Astrocyte of the cerebellum (primary cell): ENCODE data around the gene LYPD3.

ENCODE experiments used
- DNase-seq: peaks from one replicate; pipeline ENCODE4 v3.0.0-alpha.2; 2011; ENCODE audit warnings: low read depth
- H3K4me3 ChIP-seq: 2 replicates; pipeline ENCODE4 v1.5.1; 2011; ENCODE audit warnings: mild to moderate bottlenecking, low read depth, low read length, moderate library complexity
- CTCF ChIP-seq: IDR thresholded peaks from 2 replicates; pipeline ENCODE4 v1.5.1; 2012; ENCODE audit warnings: low read length, low read depth, moderate library complexity, mild to moderate bottlenecking; ENCODE audit errors: missing control alignments
- in situ Hi-C: cut with HindIII; loops from 2 replicates; pipeline ENCODE4 v1.10.0; 2017; ENCODE audit warnings: low sequenced_read_pairs

LYPD3 gene

GRCh38 chr19:43422000-43422688 lies 43.3 kb downstream of the LYPD3 start:
- in situ Hi-C loops, result no loop called here
- no peak overlapping the region for H3K4me3 ChIP-seq
- no peak for DNase-seq
- no peak for TF ChIP-seq CTCF

DNA sequence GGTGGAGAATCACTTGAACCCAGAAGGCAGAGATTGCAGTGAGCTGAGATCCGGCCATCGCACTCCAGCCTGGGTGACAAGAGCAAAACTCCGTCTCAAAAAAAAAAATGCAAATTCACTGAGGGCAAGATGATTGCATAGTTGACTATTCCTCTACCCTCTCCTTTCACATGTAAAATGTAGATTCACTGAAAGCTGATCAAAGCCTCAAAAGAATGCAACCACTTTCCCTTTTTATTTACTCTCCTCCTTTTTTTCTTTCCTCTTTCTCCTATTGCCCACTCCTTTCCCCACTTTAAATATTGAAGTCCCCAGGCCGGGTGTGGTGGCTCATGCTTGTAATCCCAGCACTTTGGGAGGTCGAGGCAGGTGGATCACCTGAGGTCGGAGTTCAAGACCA lies 44.5 kb downstream of the LYPD3 start:
- TF ChIP-seq CTCF, result no peak
- no peak overlapping the region for H3K4me3 ChIP-seq
- DNase-seq, result no peak
- in situ Hi-C loops, result no loop called here

- no peak overlapping the region for H3K4me3 ChIP-seq
- no peak for DNase-seq
- in situ Hi-C loops, result no loop called here
- no peak for TF ChIP-seq CTCF
These were observed 48.3 kb downstream of the LYPD3 start for GRCh38 chr19:43416951-43417623.

DNA sequence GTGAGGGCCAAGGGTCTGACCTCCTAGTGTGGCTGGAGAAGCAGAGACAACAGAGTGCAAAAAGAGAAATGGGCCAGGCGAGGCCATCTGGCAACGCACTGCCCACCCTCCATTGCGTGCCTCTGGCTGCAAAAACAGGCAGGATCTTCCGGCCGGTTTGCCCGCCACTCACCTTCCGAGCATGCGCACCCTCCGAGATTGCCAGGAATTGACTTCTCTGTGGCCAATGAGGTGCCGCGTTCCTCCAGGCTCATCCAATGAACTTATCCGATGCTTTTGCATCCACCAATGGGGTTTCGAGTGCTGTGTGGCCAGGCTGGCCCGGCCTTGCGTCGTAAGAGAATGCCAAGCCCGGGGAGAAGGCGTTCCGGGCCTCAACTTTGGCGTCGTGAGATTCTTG lies 50.9 kb downstream of the LYPD3 start, which contains the start of gene TEX101:
TEX101 (plus strand) TSS at position 337 of the 400 bp plus-strand sequence. CDS start 1,030 bp downstream, outside the sequence.
- H3K4me3 ChIP-seq, result no peak within 1 kb of the TSS
- in situ Hi-C loops, result no loop called here
- no peak for TF ChIP-seq CTCF
- no peak for DNase-seq

DNA sequence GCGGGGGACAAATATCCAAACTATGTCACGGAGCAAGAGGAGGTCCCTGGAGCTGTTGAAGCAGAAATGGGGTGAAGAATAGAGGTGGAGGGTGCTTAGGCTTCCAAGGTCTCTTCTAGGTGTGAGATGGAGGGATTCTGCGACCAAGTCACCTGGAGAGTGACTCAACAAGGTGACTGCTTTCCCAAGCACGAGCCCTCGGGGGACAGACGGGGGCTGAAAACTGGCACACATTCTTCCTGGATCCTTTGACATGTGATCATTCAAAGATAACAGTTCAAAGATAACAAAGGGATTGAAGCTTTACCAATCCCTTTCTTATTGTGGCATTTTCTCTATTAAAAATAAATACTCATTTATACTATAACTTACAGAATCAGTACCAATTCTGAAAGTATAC lies 53.0 kb downstream of the LYPD3 start:
- in situ Hi-C loops, result no loop called here

More for the DNA sequence above, 53.0 kb downstream of the LYPD3 start:
- DNase-seq, result no peak
- no peak overlapping the region for H3K4me3 ChIP-seq
- no peak for TF ChIP-seq CTCF
